ENCODE measurements around the gene CDHR1. TPM values are rescaled to one million over a fixed set of nuclear protein-coding genes. Genes with fewer than 3 reads are reported as not detected.

CDHR1 gene
- total and polyA plus RNA-seq, 10 donors: 0.53 to 10.6 (median 4.4) TPM

DNA sequence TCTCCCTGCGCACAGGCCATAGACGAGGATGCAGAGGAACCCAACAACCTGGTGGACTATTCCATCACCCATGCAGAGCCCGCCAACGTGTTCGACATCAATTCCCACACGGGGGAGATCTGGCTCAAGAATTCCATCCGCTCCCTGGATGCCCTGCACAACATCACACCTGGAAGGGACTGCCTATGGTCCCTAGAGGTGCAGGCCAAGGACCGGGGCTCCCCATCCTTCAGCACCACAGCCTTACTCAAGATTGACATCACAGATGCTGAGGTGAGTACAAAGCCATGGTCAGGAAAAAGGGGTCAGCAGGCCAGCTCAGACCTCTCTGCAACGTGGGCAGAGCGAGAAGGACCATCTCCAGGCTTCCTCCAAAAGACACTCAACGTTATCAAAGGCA is 18.7 kb downstream of the CDHR1 start:
- Histone ChIP-seq H3K4me1 (no peaks in the 10 kb centered on the region), H3K9me3 (no peaks in the 10 kb centered on the region), H3K27ac (no peak overlapping the region), H3K4me3 (no peak overlapping the region), H3K36me3 (no peaks in the 10 kb centered on the region), H3K27me3 (replicated peaks in 1 of 7) (peaks cover 0 to 2% (median 0%) of the 10 kb centered on the region in 7 donors)
- intact Hi-C loops (cut with DNase I; ENCODE audit: low total_unique reads): no loop called here
- TF ChIP-seq POLR2AphosphoS5 (IDR thresholded peaks at IDR 0.05): no peak
- no peak for TF ChIP-seq CTCF (IDR thresholded peaks at IDR 0.05 in 8 of 11, conservative IDR thresholded peaks at IDR 0.05 in 3 of 11)
- no peak for TF ChIP-seq POLR2A (IDR thresholded peaks at IDR 0.05)
- no peak for DNase-seq
- 78 to 87% (median 85%) methylated on average over 7 to 11 of the region's 11 CpGs for WGBS, 5 donors

DNA sequence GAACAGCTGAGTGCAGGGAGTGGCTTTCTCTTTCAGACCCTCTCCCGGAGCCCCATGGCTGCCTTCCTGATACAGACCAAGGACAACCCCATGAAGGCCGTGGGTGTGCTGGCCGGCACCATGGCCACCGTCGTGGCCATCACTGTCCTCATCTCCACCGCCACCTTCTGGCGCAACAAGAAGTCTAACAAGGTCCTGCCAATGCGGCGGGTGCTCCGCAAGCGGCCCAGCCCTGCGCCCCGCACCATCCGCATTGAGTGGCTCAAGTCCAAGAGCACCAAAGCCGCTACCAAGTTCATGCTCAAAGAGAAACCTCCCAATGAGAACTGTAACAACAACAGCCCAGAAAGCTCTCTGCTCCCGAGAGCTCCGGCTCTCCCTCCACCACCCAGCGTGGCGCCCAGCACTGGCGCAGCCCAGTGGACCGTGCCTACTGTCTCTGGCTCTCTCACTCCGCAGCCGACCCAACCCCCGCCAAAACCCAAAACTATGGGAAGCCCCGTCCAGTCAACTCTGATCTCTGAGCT is 19.8 kb downstream of the CDHR1 start:
- no peaks in the 10 kb centered on the region for H3K36me3 ChIP-seq
- intact Hi-C loops (cut with DNase I; ENCODE audit: low total_unique reads): no loop called here

DNA sequence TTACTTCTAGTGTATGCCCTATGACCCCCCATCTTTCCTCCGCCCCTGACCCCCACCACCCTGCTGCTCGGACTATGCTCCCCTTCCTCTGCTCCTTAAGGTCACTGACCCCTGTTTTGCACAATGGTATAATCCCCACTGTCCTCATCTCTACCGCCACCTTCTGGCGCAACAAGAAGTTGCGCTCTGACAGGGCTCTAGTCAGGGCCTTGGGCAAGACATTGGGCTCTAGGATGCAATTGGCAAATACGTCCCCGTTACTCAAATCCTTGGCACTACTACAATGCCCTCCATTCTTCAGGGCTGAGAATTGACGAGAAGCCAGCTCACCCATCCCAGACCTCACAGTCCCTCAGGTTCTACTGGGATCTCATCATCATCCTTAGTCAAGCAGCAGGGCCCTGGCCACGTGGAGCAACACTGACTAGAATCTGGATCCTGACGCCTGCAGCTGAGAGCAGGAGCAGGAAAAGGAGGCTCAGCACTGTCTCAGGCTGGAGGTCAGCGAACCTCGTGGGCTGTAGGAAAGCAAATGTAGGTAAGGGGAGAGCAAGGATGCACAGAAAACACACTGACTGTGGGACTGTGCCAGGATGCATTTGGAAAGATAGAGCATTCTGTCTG is 20.4 kb downstream of the CDHR1 start:
- no peak overlapping the region for H3K27ac ChIP-seq
- no peaks in the 10 kb centered on the region for H3K4me1 ChIP-seq
- no peaks in the 10 kb centered on the region for H3K36me3 ChIP-seq
- peak in 6 of 11 experiments; percentile 15 to 68 (median 36) for TF ChIP-seq CTCF (IDR thresholded peaks at IDR 0.05 in 8 of 11, conservative IDR thresholded peaks at IDR 0.05 in 3 of 11)
- TF ChIP-seq POLR2A (IDR thresholded peaks at IDR 0.05): no peak
- peaks cover 0 to 7% (median 2%) of the 10 kb centered on the region in 8 donors for H3K9me3 ChIP-seq
- intact Hi-C loops (cut with DNase I; ENCODE audit: low total_unique reads): no loop called here
- no peaks in the 10 kb centered on the region for H3K27me3 ChIP-seq (replicated peaks in 1 of 7)
- no peak overlapping the region for H3K4me3 ChIP-seq
- DNase-seq: no peak
- WGBS, 5 donors: 48 to 56% (median 52%) methylated on average over 12 of the region's 12 CpGs

More for the DNA sequence above, 19.8 kb downstream of the CDHR1 start:
- H3K4me3 ChIP-seq: no peak overlapping the region
- H3K9me3 ChIP-seq: peaks cover 0 to 1% (median 0%) of the 10 kb centered on the region in 8 donors
- H3K27me3 ChIP-seq (replicated peaks in 1 of 7): no peaks in the 10 kb centered on the region
- no peak for DNase-seq
- TF ChIP-seq POLR2A (IDR thresholded peaks at IDR 0.05) (no peak), CTCF (IDR thresholded peaks at IDR 0.05 in 8 of 11, conservative IDR thresholded peaks at IDR 0.05 in 3 of 11) (no peak), POLR2AphosphoS5 (IDR thresholded peaks at IDR 0.05) (no peak)
- WGBS, 5 donors: 64 to 83% (median 77%) methylated on average over 18 to 25 of the region's 25 CpGs
- no peaks in the 10 kb centered on the region for H3K4me1 ChIP-seq
- no peak overlapping the region for H3K27ac ChIP-seq

DNA sequence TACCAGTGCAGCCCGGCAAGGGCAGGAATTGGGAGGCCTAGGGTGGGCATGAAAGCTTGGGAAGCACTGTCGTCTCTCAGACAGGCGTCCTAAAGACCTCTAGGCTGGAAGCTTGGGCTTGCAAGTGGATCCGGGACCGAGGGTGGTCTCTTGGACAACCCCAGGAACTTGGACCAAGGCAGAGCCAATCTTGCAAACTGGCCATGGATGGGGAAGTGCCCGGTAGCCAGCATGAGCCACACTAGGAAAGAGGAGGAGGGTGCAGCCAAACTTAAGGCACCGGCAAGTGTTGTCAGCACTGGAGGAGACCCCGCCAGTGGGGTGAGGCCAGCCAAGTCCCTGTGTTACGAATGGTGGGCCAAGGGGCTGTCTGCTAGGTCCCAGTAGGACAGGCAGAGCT is 22.5 kb downstream of the CDHR1 start:
- 80 to 95% (median 92%) methylated on average over 4 to 9 of the region's 9 CpGs for WGBS, 5 donors
- intact Hi-C loops (cut with DNase I; ENCODE audit: low total_unique reads): no loop called here

More for the DNA sequence above, 22.5 kb downstream of the CDHR1 start:
- TF ChIP-seq POLR2AphosphoS5 (IDR thresholded peaks at IDR 0.05) (no peak), POLR2A (IDR thresholded peaks at IDR 0.05) (no peak), CTCF (IDR thresholded peaks at IDR 0.05 in 8 of 11, conservative IDR thresholded peaks at IDR 0.05 in 3 of 11) (no peak)
- no peak for DNase-seq
- Histone ChIP-seq H3K4me1 (no peaks in the 10 kb centered on the region), H3K36me3 (no peaks in the 10 kb centered on the region), H3K27ac (no peak overlapping the region), H3K9me3 (peaks cover 0 to 8% (median 2%) of the 10 kb centered on the region in 8 donors), H3K27me3 (replicated peaks in 1 of 7) (peaks cover 0 to 10% (median 0%) of the 10 kb centered on the region in 7 donors), H3K4me3 (no peak overlapping the region)

Data from spleen (tissue), 11 donors.